ENCODE results near the gene THOC5.
"Not testable (repeated sequence)": the region's sequence is repeated elsewhere in the genome, so short reads cannot be mapped to it uniquely, and the experiment has no call there.

The THOC5 gene

DNA sequence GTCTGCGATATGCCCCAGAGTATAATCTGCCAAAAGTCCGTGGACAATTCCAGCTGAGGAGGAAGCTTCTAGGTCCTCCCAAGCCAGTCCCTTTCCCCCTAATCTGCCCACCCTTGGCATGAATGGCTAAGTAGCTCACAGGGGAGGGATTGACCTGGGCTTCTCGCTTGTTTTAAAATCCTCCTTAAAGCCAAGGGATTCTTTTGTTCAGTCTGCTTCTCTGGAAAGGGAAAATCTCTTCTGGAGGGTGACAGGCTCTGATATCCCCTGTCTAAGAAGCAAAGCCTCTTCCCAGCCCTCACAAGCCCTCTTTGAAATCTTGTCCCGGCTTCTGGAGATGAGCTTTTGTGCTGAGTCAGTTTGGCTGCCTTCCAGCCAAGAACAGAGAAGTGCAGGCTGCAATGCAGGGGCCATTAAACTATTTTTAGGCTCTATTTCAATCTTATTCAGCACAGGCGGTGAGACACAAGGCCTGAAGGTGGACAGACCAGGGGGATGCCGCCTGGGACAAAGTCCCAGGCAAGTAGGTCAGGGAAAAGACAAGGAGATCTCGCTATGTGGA is 49.7 kb downstream of the THOC5 start:
- DNase-seq: peak in 1 of 2 donors; percentile 39

DNA sequence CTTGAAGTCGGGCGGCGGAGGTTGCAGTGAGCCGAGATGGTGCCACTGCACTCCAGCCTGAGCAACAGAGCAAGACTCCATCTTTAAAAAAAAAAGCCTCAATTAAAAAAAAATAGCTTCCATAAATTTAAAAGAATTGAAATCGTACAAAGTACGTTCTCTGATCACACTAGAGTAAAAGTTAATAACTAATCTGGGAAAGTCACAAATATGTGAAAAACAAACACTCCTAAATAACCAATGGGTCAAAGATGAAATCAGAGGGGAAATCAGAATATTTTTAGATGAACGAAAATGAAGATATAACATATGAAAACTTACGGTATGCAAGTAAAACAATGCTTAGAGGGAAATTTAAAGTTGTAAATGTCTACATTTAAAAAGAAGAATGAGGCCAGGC is 53.7 kb downstream of the THOC5 start:
- no peak for DNase-seq

GRCh38 chr22:29493636-29494035 is 59.9 kb downstream of the THOC5 start:
- no peak for DNase-seq

- DNase-seq: no peak
These were observed 62.5 kb downstream of the THOC5 start for GRCh38 chr22:29491012-29491411.

DNA sequence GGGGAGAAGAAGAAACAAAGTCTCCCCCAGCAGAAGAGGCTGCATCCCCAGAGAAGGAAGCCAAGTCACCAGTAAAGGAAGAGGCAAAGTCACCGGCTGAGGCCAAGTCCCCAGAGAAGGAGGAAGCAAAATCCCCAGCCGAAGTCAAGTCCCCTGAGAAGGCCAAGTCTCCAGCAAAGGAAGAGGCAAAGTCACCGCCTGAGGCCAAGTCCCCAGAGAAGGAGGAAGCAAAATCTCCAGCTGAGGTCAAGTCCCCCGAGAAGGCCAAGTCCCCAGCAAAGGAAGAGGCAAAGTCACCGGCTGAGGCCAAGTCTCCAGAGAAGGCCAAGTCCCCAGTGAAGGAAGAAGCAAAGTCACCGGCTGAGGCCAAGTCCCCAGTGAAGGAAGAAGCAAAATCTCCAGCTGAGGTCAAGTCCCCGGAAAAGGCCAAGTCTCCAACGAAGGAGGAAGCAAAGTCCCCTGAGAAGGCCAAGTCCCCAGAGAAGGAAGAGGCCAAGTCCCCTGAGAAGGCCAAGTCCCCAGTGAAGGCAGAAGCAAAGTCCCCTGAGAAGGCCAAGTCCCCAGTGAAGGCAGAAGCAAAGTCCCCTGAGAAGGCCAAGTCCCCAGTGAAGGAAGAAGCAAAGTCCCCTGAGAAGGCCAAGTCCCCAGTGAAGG is 64.3 kb downstream of the THOC5 start:
- not testable (repeated sequence) for DNase-seq

- no peak for DNase-seq
These were observed 66.1 kb downstream of the THOC5 start for GRCh38 chr22:29487426-29487986.

DNA sequence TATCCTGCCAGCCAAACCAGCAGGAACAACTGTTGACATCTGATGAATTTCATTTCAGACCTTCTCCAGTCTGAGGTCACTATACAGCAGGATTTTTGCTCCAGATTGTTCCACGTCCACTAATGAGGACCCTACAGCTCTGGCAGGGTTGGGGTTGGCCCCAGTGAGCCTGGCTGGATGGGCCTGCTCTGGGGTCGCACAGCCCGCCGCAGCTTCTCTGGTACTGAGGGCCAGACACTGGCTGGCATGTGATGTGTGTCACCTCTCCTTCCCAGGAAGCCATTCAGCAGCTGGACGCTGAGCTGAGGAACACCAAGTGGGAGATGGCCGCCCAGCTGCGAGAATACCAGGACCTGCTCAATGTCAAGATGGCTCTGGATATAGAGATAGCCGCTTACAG is 68.1 kb downstream of the THOC5 start:
- DNase-seq: no peak

GRCh38 chr22:29484642-29485041 is 68.9 kb downstream of the THOC5 start:
- DNase-seq: no peak

GRCh38 chr22:29483254-29483653 is 70.3 kb downstream of the THOC5 start:
- DNase-seq: no peak

- no peak for DNase-seq
These were observed 70.8 kb downstream of the THOC5 start for GRCh38 chr22:29482726-29483125.

- DNase-seq: no peak
These were observed 71.3 kb downstream of the THOC5 start for GRCh38 chr22:29482253-29482652.

GRCh38 chr22:29481265-29482000 is 72.1 kb downstream of the THOC5 start:
- no peak for DNase-seq

DNA sequence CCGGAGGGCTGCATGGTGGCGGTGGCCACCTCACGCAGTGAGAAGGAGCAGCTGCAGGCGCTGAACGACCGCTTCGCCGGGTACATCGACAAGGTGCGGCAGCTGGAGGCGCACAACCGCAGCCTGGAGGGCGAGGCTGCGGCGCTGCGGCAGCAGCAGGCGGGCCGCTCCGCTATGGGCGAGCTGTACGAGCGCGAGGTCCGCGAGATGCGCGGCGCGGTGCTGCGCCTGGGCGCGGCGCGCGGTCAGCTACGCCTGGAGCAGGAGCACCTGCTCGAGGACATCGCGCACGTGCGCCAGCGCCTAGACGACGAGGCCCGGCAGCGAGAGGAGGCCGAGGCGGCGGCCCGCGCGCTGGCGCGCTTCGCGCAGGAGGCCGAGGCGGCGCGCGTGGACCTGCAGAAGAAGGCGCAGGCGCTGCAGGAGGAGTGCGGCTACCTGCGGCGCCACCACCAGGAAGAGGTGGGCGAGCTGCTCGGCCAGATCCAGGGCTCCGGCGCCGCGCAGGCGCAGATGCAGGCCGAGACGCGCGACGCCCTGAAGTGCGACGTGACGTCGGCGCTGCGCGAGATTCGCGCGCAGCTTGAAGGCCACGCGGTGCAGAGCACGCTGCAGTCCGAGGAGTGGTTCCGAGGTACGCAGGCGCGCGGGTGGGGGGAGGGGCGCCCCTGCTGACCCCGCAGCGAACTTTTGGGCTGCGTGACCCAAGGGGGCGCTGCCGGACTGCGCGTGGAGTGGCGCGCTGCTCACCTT is 72.9 kb downstream of the THOC5 start:
- no peak for DNase-seq

GRCh38 chr22:29480262-29480511 is 73.4 kb downstream of the THOC5 start:
- DNase-seq: no peak

DNA sequence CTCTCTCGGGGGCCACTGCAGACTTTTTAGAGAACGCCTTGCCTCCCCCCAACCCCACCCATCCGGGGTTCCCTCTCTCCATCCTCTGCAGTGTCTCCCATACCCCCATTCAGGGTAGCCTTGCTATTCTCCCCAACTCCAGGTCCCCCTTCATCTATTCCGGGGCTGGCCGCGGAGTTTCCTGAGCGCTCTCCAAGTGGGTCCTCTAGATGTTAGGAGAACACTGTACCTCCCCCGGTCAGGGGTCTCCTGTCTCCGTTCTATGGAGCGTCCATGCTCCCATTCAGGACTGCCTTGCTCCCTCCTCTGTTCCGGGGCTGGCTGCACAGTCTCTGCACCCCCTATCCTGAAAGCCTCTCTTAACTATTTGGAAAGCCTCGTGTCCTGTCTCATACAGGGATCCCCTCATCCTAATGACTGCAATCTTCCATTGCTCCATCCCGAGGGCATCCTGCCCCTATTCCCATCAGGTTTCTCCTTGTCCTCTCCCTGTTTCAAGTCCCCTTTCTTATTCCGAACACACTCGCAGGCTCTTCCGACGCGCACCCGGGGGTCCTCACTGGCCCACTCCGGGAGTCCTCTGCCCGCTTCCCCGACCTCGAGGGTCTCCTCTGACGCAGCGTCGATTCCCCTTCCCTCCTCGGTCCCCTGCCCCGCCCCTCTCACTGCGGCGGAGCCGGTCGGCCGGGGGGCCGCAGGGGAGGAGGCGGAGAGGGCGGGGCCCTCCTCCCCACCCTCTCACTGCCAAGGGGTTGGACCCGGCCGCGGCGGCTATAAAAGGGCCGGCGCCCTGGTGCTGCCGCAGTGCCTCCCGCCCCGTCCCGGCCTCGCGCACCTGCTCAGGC is 73.9 kb downstream of the THOC5 start, which contains the start of gene NEFH:
TSS of gene NEFH (plus strand) at position 802 of the 845 bp plus-strand sequence. CDS start 45 bp downstream, outside the sequence.
- no peak for DNase-seq

- DNase-seq: no peak
These were observed 75.0 kb downstream of the THOC5 start for GRCh38 chr22:29478326-29479276.

DNA sequence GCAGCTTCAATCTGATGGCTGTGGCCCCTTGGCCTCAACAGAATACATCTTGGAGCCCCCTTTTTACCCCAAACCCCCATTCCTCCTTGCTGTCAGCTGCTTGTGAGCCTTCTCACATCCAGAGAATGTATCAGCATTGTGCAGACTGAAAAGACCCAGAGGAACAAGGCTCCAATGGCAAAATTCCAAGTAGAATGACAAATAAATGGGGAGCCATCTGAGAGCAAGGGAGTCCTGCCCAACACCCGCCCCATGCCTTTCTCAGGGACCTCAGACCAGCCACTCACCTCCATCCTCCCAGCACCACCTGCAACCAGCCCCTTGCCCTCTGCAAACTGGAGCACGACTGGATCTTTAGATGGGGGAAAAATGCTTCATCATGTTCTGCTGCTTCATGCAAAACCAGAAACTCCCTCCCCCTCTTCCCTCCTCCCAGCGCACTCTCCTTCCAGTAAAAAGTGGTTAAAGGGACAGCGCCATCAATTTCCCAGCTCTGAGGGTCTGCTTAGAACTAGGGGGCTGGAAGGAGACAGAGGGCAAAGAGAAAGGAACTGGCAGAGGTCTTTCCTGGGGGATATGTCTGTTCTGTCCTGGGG is 75.7 kb downstream of the THOC5 start:
- DNase-seq: no peak

GRCh38 chr22:29476116-29476515 is 77.4 kb downstream of the THOC5 start:
- no peak for DNase-seq

DNA sequence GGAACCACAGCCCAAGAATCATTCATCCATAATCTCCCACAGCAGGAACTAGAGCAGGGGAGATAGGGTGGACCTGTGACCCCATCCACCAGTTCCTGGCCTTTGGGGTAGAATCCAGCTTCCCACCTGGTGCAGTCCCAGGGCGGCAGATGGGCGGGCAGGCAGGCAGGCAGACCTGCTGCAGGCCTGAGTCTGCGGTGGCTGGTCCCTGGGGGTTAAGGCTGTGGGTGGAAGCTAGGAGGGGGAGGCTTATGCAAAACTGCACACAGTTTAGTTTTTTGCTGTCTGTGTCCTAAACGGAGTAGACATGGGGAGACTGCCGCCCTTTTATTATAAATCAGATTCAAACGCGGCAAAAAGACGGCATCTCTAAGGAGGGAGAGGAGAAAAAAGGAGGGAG is 78.0 kb downstream of the THOC5 start:
- DNase-seq: no peak

DNA sequence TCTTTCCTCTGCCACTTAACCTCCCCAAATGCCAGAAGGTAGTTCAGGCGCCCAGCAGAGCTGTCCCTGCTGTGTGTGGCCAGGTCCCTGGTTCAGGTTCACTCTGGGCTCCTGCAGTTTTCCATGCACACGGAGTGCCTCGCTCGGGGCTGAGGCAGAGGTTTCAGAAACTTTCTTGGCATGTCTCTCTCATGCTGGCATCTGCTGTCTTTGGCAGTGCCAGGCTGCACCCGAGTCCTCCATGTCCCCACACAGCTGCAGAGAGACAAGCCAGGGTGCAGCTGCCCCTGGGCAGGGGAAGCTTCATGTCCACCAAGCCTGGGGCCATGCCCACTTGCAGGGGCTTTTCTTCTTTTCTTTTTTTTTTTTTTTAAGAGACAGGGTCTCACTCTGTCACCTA is 80.6 kb downstream of the THOC5 start:
- DNase-seq: peak in 1 of 2 donors; percentile 7

Data from bone marrow (tissue), 2 donors.